Naive B cell (primary cell): Measurements from ENCODE around the gene WDR82. TPM values are rescaled to one million over a fixed set of nuclear protein-coding genes. Genes with fewer than 3 reads are reported as not detected.

Experiments used
- ATAC-seq, 2 donors: fragments of 150-1000 bp; cut with Tn5 transposase; 2 replicates each; pipeline ENCODE4 v1.10.0; 2021; ENCODE audit warnings: low read depth in 2 of 2, mild to moderate bottlenecking in 2 of 2, moderate library complexity in 2 of 2
- DNase-seq: peaks from one replicate; pipeline ENCODE4 v3.0.0; 2022
- H3K27ac Mint-ChIP-seq, 6 donors: one replicate each; pipeline ENCODE4 v1.8.0; 2020 to 2022; ENCODE audit warnings: mild to moderate bottlenecking in 6 of 6, mixed read lengths in 6 of 6, moderate library complexity in 5 of 6, inconsistent platforms in 2 of 6
- H3K27me3 Mint-ChIP-seq, 3 donors: one replicate each; pipeline ENCODE4 v1.8.0; 2021 to 2022; ENCODE audit warnings: mixed read lengths in 3 of 3, mild to moderate bottlenecking in 1 of 3
- H3K36me3 Mint-ChIP-seq, 2 donors: one replicate each; pipeline ENCODE4 v1.8.0; 2020 to 2022; ENCODE audit warnings: mixed read lengths in 2 of 2, inconsistent platforms in 1 of 2, mild to moderate bottlenecking in 1 of 2
- H3K4me1 Mint-ChIP-seq, 3 donors: one replicate each; pipeline ENCODE4 v1.8.0; 2020 to 2022; ENCODE audit warnings: mixed read lengths in 3 of 3, inconsistent platforms in 1 of 3, mild to moderate bottlenecking in 1 of 3, moderate library complexity in 1 of 3
- H3K4me3 Mint-ChIP-seq, 8 donors: one replicate each; pipeline ENCODE4 v1.8.0; 2020 to 2022; ENCODE audit warnings: mild to moderate bottlenecking in 8 of 8, mixed read lengths in 8 of 8, moderate library complexity in 8 of 8, inconsistent platforms in 2 of 8
- H3K9me3 Mint-ChIP-seq, 7 donors: one replicate each; pipeline ENCODE4 v1.8.0; 2020 to 2022; ENCODE audit warnings: mixed read lengths in 7 of 7, mild to moderate bottlenecking in 5 of 7, inconsistent platforms in 2 of 7, moderate library complexity in 1 of 7
- polyA plus RNA-seq, 6 donors: library from polyadenylated mRNA; unstranded; fragments of 300-500 nt; fragmentation: Illumina TruSeq; gene quantifications; one replicate each; pipeline ENCODE4 v1.2.3, GENCODE V29; 2021; ENCODE audit warnings: low read depth in 6 of 6

Gene WDR82
- polyA plus RNA-seq, 6 donors from 2014 or later = 24.0 to 71.6 (median 58.9) TPM

GRCh38 chr3:52299879-52300611 lies 21.6 kb upstream of the WDR82 start:
- H3K27me3 Mint-ChIP-seq = no peaks in the 10 kb centered on the region
- H3K27ac Mint-ChIP-seq = peak overlapping the region in 2 of 6 donors; percentile 73 to 95
- no peak overlapping the region for H3K4me3 Mint-ChIP-seq
- H3K9me3 Mint-ChIP-seq = no peaks in the 10 kb centered on the region
- no peaks in the 10 kb centered on the region for H3K36me3 Mint-ChIP-seq
- H3K4me1 Mint-ChIP-seq = peaks cover 18 to 40% (median 27%) of the 10 kb centered on the region in 3 donors
- ATAC-seq (peak; percentile 49 to 52), DNase-seq (no peak)

GRCh38 chr3:52299247-52299878 lies 20.9 kb upstream of the WDR82 start:
- Mint-ChIP-seq H3K4me3 (no peak overlapping the region), H3K27ac (peak overlapping the region in 3 of 6 donors; percentile 15 to 95 (median 73)), H3K9me3 (no peaks in the 10 kb centered on the region), H3K27me3 (no peaks in the 10 kb centered on the region), H3K4me1 (peaks cover 18 to 34% (median 27%) of the 10 kb centered on the region in 3 donors), H3K36me3 (no peaks in the 10 kb centered on the region)
- no peak for ATAC-seq
- DNase-seq = no peak

DNA sequence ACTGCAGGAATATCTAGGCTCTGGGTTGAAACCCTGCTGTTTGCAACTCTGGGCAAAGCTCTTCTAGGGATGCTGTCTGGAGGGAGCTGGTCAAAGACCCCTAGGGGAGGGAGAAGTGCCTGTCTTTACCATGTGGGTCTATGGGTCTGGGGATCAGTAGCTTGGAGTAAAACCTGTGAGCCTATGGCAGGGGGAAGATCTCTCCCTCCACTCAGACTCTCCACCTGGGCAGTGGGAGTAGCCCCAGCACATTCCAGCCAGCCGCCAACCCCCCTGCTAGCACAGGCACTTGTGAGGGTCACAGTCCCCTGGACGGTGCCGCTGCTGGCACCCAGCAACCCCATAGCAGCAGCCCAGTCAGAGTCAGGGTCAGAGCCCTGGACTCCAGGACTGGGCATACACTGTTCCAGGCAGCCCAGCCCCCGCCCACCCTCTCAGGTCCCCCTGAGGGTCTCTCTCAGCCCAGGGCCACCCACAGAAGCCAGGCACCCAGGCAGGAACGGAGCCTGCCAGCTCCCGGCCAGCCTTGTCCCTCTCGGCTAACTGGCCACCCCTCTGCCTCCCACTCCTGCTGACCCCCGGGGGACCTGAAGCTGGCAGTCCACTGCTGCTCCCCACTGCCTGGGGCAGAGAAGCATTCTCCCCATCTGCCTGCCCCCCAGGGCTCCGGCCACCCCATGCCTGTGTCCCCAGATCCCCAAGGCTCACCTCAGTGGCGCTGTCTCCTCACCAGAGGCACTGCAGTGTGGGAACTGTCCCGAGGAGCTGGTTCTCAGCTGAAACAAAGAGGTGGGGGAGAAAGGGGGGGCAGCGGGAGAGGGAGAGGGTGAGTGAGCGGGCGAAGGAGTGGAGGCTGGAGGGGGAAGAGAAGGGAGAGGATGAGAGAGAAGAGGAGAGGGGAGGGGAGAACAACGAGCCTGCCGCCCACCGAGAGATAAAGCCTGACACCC lies 20.0 kb upstream of the WDR82 start:
- Mint-ChIP-seq H3K9me3 (no peaks in the 10 kb centered on the region), H3K4me3 (no peak overlapping the region), H3K27me3 (no peaks in the 10 kb centered on the region), H3K36me3 (no peaks in the 10 kb centered on the region), H3K4me1 (peaks cover 18 to 32% (median 27%) of the 10 kb centered on the region in 3 donors), H3K27ac (peak overlapping the region in 1 of 6 donors; percentile 37)
- no peak for DNase-seq
- ATAC-seq = no peak

DNA sequence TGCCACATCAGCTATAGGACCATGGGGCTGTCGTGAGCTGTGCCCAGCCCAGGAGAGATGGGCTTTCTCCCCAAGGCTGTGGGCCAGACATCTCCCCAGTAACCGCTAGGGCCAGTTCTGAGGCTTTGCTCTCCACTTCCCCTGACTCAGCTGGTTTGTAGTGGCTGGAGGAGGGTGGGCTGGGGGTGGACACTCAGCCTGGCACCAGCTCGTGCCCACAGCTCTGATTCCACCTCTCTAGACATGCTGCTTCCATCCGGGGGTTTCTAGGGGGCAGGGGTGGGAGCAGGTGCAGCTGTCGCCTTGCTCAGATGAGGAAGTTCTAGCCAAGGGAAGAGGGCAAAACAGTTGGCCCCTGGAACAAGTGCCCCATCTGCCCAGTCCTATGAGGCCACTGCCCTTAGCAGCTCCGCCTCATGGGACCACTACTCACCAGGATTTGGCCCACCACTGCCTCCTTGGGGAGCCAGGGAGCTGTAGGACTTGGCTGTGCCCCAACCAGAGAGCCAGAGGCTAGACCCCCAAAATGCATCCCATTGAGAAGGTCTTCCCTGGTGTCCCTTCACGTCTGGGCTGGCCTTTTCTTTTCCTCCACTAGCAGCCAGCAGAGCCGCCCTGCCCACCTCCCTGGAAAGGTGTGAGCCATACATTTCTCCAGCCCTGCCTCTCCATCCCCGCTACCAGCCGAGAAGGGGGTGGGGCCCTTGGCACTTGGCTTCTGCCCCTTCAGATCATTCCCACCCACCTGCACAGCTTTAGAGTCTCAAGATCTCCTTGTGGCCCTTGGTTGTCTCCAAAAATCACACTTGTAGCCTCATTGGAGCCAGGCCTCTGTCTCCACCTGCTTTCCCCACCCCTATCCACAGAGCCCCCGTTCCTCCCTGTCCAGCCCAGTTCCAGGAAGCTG lies 19.0 kb upstream of the WDR82 start:
- H3K27me3 Mint-ChIP-seq = no peaks in the 10 kb centered on the region
- H3K4me3 Mint-ChIP-seq = no peak overlapping the region
- H3K36me3 Mint-ChIP-seq = no peaks in the 10 kb centered on the region
- peaks cover 18 to 32% (median 23%) of the 10 kb centered on the region in 3 donors for H3K4me1 Mint-ChIP-seq
- H3K9me3 Mint-ChIP-seq = no peaks in the 10 kb centered on the region
- DNase-seq (no peak), ATAC-seq (no peak)
- H3K27ac Mint-ChIP-seq = peak overlapping the region in 1 of 6 donors; percentile 74

DNA sequence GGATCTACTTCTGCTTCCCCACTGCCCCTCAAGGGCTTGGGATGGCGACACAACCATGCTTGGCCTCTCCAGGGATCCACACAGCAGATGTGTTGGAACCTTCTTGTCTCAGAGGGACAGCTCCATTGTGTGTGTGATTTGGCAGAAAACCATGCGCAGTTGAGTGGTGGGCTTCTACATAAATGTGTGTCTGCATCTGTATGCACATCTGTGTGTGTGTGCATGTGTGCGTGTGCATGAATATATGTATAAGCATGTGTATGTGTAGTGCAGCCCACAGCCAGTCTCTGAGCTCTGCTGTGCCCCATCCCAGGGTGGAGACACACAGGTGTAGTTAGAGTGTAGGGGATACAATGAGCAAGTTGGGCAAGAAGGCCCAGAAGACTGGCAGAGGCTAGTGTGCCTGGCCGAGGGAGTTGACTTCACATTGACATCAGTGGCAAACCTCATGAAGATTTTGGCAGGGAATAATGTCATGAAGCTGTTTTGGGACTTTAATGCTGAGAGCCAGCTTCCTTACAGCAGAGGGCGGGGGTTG lies 17.3 kb upstream of the WDR82 start:
- peak overlapping the region in 2 of 6 donors; percentile 5 to 76 for H3K27ac Mint-ChIP-seq
- peaks cover 0 to 4% of the 10 kb centered on the region in 2 donors for H3K36me3 Mint-ChIP-seq
- no peak for DNase-seq
- H3K4me1 Mint-ChIP-seq = peaks cover 23 to 41% (median 32%) of the 10 kb centered on the region in 3 donors
- no peaks in the 10 kb centered on the region for H3K27me3 Mint-ChIP-seq
- ATAC-seq = no peak
- no peaks in the 10 kb centered on the region for H3K9me3 Mint-ChIP-seq
- H3K4me3 Mint-ChIP-seq = no peak overlapping the region

- Mint-ChIP-seq H3K4me3 (no peak overlapping the region), H3K9me3 (no peaks in the 10 kb centered on the region), H3K4me1 (peaks cover 21 to 39% (median 32%) of the 10 kb centered on the region in 3 donors), H3K36me3 (peaks cover 0 to 4% of the 10 kb centered on the region in 2 donors), H3K27me3 (no peaks in the 10 kb centered on the region), H3K27ac (peak overlapping the region in 1 of 6 donors; percentile 72)
- ATAC-seq = no peak
- DNase-seq = no peak
These were observed 16.1 kb upstream of the WDR82 start for GRCh38 chr3:52294320-52295150.

GRCh38 chr3:52293491-52294319 lies 15.3 kb upstream of the WDR82 start:
- Mint-ChIP-seq H3K36me3 (peaks cover 0 to 4% of the 10 kb centered on the region in 2 donors), H3K4me1 (peaks cover 24 to 38% (median 30%) of the 10 kb centered on the region in 3 donors), H3K9me3 (no peaks in the 10 kb centered on the region), H3K4me3 (no peak overlapping the region), H3K27ac (no peak overlapping the region), H3K27me3 (no peaks in the 10 kb centered on the region)
- ATAC-seq (no peak), DNase-seq (no peak)

GRCh38 chr3:52292247-52293065 lies 14.0 kb upstream of the WDR82 start:
- Mint-ChIP-seq H3K27ac (no peak overlapping the region), H3K4me1 (peaks cover 28 to 37% (median 32%) of the 10 kb centered on the region in 3 donors)

GRCh38 chr3:52291508-52292181 lies 13.2 kb upstream of the WDR82 start:
- DNase-seq = peak; percentile 52
- peaks cover 30 to 38% (median 34%) of the 10 kb centered on the region in 3 donors for H3K4me1 Mint-ChIP-seq
- H3K36me3 Mint-ChIP-seq = peaks cover 0 to 4% of the 10 kb centered on the region in 2 donors
- H3K4me3 Mint-ChIP-seq = peak overlapping the region in 3 of 8 donors; percentile 51 to 84 (median 53)
- H3K27ac Mint-ChIP-seq = peak overlapping the region in 3 of 6 donors; percentile 47 to 86 (median 85)
- no peak for ATAC-seq
- H3K27me3 Mint-ChIP-seq = no peaks in the 10 kb centered on the region
- no peaks in the 10 kb centered on the region for H3K9me3 Mint-ChIP-seq

More at GRCh38 chr3:52292247-52293065, 14.0 kb upstream of the WDR82 start:
- Mint-ChIP-seq H3K4me3 (no peak overlapping the region), H3K27me3 (no peaks in the 10 kb centered on the region), H3K9me3 (no peaks in the 10 kb centered on the region), H3K36me3 (peaks cover 0 to 4% of the 10 kb centered on the region in 2 donors)
- ATAC-seq (no peak), DNase-seq (no peak)
